Heart left ventricle (tissue), 16 donors: ENCODE results near the gene AGER. TPM values are rescaled to one million over a fixed set of nuclear protein-coding genes. Genes with fewer than 3 reads are reported as not detected.

Experiments
- ATAC-seq, 4 donors: fragments of 200-7000 bp; cut with Tn5 transposase; one replicate each; pipeline ENCODE4 v1.9.1; 2020 to 2022; ENCODE audit warnings: moderate library complexity in 4 of 4, mild to moderate bottlenecking in 3 of 4, moderate number of reproducible peaks in 1 of 4
- DNase-seq, 5 donors: peaks; one replicate each; pipeline ENCODE4 v3.0.0-alpha.2; 2020
- H3K27ac ChIP-seq, 12 donors: fragments of 200-600 bp; sonication (generic) in 4 of 12; one replicate each; pipeline versions ENCODE4 v1.5.0 to v1.8.0; 2016 to 2022; ENCODE audit warnings: mild to moderate bottlenecking in 2 of 12
- H3K27me3 ChIP-seq, 9 donors: fragments of 200-600 bp; sonication (generic) in 2 of 9; one replicate each; pipeline versions ENCODE4 v1.5.1 to v1.8.0; 2016 to 2022; ENCODE audit warnings: mild to moderate bottlenecking in 3 of 9
- H3K36me3 ChIP-seq, 9 donors: fragments of 200-600 bp; sonication (generic) in 2 of 9; one replicate each; pipeline versions ENCODE4 v1.5.0 to v1.8.0; 2018 to 2022; ENCODE audit warnings: mild to moderate bottlenecking in 2 of 9
- H3K4me1 ChIP-seq, 12 donors: fragments of 200-600 bp; sonication (generic) in 4 of 12; one replicate each; pipeline versions ENCODE4 v1.5.0 to v1.8.0; 2016 to 2022; ENCODE audit warnings: mild to moderate bottlenecking in 3 of 12
- H3K4me3 ChIP-seq, 12 donors: fragments of 200-600 bp; sonication (generic) in 4 of 12; one replicate each; pipeline versions ENCODE4 v1.5.0 to v1.8.0; 2017 to 2022; ENCODE audit warnings: mild to moderate bottlenecking in 9 of 12, moderate library complexity in 4 of 12
- H3K9me3 ChIP-seq, 12 donors: fragments of 200-600 bp; sonication (generic) in 4 of 12; one replicate each; pipeline versions ENCODE4 v1.5.0 to v1.8.0; 2016 to 2022; ENCODE audit warnings: mild to moderate bottlenecking in 1 of 12
- POLR2A ChIP-seq, 2 donors: fragments of 450-650 bp; IDR thresholded peaks; one replicate each; pipeline ENCODE4 v1.6.1; 2017; ENCODE audit warnings: antibody characterized with exemption in 2 of 2, mild to moderate bottlenecking in 2 of 2, moderate library complexity in 2 of 2
- WGBS, 4 donors: extraction: QIAGEN DNeasy Blood & Tissue Kit in 2 of 4; methylation state at CpG; one replicate each; pipeline versions ENCODE4 v1.1.5 to v1.1.7; 2013 to 2018; 5-methylcytosine and 5-hydroxymethylcytosine counted together
- intact Hi-C, 10 donors: fragments of 100-400 bp; cut with DNase I; formaldehyde crosslinking; loops; one replicate each; pipeline versions ENCODE4 v1.11.1 to v1.14.2; 2022
- polyA plus RNA-seq, 2 donors: library from polyadenylated mRNA; stranded (reverse); fragments of 200-250 nt; gene quantifications; one replicate each; pipeline ENCODE4 v1.2.3, GENCODE V29; 2013
- total RNA-seq, 9 donors: library from RNA; depleted of rRNA in 2 of 9; stranded (reverse); fragments of >200 nt in 2 of 9; fragmentation: NEBNext Ultra II Directional in 3 of 9; extraction: Animal tissue kit (Norgen Biotek cat#: 25700) in 3 of 9; gene quantifications; one replicate each; pipeline versions ENCODE4 v1.1.0 to v1.2.4, GENCODE V29; 2016 to 2023
- TF ChIP-seq, protein P1 (sequence below), 12 donors: fragments of 200-600 bp; sonication (generic) in 4 of 12; IDR thresholded peaks; one replicate each; pipeline versions ENCODE4 v1.5.0 to v1.8.0; 2018 to 2022; ENCODE audit warnings: antibody characterized with exemption in 12 of 12, mild to moderate bottlenecking in 5 of 12
- donor health status: ischemic (EF 13 %, LVEDD 7.1; RV severe dilation, severe dysfunction).
- donor health status: healthy with polysubstance abuse.
- donor health status: DM: no; HTN: yes; CAD: no.
- donor health status: DM: no; HTN: no; CAD: no.
- donor health status: ischemic (EF 25% LVEDD 6.9; RV normal size, moderate dysfunction).
- donor health status: ischemic (EF 25% LVEDD 5.7; RV mildly dilated, moderate dysfunction).
- donor health status: healthy.
- donor health status: DM: yes; HTN: yes; CAD: no.
- donor health status: ischemic (EF 35%, LVEDD 5.7; RV mildly dilated, moderate dysfunction).
- donor health status: nonischemic (EF 11% LVEDD 7.7; RV severe dilation, severe dysfunction).
- donor health status: DM: yes; HTN: yes; CAD: no.
- donor health status: PGD.
- donor health status: ischemic (EF 29% LVEDD 5.4; RV normal size, mild dysfunction).
- donor health status: nonischemic (EF 23%, LVEDD 6.1; RV moderate dilation, normal function).

The AGER gene
- total and polyA plus RNA-seq, 11 donors: 0.69 to 5.7 (median 1.7) TPM; not detected in 1

DNA sequence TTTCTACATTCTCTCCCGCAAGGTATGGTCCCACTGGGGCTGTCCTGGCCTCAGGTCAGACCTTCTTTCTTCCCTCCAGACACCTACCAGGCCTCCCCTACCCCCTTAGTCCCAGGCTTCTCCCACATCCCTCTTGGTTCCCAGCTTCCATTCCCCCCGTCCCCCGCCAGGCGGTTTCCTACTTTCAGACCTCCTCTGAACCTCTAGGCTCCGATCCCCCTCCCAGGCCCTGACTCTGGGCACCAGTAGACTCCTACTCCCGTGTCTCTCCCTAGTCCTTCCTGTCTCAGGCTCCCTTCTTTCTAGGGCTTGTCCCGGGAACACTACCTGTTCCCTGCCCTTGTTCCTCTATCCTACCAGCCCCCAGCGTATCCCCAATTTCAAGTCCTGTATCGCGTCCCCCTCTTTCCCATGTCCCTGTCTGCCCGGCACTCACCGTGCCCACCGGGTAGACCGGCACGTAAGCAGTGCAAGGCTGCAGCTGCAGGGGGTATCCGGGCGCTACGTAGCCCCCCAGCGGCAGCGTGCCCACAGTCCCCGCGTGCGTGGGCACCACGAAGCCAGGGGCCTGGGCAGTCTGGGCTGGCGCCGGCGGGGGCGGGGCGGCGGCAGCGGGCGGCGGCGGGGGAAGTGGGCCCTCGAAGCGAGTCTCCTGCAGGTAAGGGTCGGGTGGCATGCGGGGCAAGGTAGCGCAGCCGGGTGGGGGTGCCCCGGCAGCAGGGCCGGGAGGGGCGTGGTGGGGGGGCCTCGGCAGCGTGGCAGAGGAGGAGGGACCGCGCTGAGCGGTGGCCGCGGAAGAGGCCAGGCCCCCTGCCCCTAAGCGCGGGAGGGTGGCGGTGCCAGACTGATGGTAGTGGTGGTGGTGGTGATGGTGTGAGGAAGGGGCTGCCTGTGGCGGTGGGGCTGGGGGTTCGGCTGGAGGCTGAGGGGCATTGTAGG, 33.9 kb downstream of the AGER start:
- no peaks in the 10 kb centered on the region for H3K9me3 ChIP-seq
- no peak for TF ChIP-seq POLR2A (IDR thresholded peaks at IDR 0.05)
- TF ChIP-seq, protein P1, sequence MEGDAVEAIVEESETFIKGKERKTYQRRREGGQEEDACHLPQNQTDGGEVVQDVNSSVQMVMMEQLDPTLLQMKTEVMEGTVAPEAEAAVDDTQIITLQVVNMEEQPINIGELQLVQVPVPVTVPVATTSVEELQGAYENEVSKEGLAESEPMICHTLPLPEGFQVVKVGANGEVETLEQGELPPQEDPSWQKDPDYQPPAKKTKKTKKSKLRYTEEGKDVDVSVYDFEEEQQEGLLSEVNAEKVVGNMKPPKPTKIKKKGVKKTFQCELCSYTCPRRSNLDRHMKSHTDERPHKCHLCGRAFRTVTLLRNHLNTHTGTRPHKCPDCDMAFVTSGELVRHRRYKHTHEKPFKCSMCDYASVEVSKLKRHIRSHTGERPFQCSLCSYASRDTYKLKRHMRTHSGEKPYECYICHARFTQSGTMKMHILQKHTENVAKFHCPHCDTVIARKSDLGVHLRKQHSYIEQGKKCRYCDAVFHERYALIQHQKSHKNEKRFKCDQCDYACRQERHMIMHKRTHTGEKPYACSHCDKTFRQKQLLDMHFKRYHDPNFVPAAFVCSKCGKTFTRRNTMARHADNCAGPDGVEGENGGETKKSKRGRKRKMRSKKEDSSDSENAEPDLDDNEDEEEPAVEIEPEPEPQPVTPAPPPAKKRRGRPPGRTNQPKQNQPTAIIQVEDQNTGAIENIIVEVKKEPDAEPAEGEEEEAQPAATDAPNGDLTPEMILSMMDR (IDR thresholded peaks at IDR 0.05): no peak
- intact Hi-C loops: loop anchor here in 6 of 10 donors (5.0 to 10.0 kb wide), 4 partner anchors 33 to 105 kb away; no protein-coding TSS in a partner anchor
- peaks cover 6 to 37% (median 21%) of the 10 kb centered on the region in 12 donors for H3K4me1 ChIP-seq
- DNase-seq (no peak), ATAC-seq (no peak)
- H3K36me3 ChIP-seq: peaks cover 0 to 5% (median 0%) of the 10 kb centered on the region in 9 donors
- 36 to 59% (median 51%) methylated on average over 53 to 55 of the region's 55 CpGs for WGBS, 4 donors
- H3K4me3 ChIP-seq: peak overlapping the region in 3 of 12 donors; percentile 69 to 91 (median 69)
- H3K27ac ChIP-seq: peak overlapping the region in 1 of 12 donors; percentile 41
- peaks cover 0 to 48% (median 6%) of the 10 kb centered on the region in 9 donors for H3K27me3 ChIP-seq

DNA sequence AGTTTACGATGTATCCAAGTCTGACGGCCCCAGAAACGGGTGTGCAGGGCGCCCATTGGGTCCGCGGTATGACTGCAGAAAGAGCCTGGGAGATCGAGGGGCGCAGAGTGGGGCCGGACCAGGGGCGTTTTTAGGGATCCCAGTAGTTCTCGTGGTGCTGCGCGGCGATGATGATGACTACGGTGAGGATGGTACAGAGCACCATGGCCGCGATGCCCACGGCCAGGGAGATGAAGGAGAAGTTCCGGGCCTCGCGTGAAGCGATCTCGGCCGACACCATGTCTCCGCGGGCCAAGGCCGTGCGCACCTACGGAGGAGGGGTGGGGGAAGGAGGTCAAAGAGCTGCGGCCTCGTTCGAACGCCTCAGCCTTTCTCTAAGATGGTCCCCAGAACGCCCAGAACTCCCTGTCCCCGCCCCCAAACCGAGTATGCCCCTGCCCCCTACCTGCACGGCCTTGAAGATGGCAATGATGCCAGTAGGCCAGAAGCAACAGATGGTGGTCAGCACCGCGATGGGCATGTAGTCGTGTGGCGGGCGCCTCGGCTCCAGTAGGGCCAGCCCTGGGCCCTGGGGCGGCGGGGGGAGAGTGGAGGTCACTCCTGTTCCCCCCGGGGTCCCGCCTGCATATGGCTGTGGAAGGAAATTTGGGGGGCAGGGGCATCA, 34.8 kb downstream of the AGER start:
- ATAC-seq (no peak), DNase-seq (peak in 1 of 5 donors; percentile 37)
- Histone ChIP-seq H3K4me1 (peaks cover 0 to 31% (median 14%) of the 10 kb centered on the region in 12 donors), H3K27me3 (peaks cover 0 to 48% (median 6%) of the 10 kb centered on the region in 9 donors), H3K36me3 (peaks cover 0 to 5% (median 0%) of the 10 kb centered on the region in 9 donors), H3K9me3 (no peaks in the 10 kb centered on the region), H3K27ac (no peak overlapping the region), H3K4me3 (peak overlapping the region in 9 of 12 donors; percentile 24 to 42 (median 34))
- intact Hi-C loops: no loop called here
- TF ChIP-seq, protein P1 (IDR thresholded peaks at IDR 0.05): no peak
- no peak for TF ChIP-seq POLR2A (IDR thresholded peaks at IDR 0.05)
- 34 to 60% (median 47%) methylated on average over 44 to 47 of the region's 47 CpGs for WGBS, 4 donors

DNA sequence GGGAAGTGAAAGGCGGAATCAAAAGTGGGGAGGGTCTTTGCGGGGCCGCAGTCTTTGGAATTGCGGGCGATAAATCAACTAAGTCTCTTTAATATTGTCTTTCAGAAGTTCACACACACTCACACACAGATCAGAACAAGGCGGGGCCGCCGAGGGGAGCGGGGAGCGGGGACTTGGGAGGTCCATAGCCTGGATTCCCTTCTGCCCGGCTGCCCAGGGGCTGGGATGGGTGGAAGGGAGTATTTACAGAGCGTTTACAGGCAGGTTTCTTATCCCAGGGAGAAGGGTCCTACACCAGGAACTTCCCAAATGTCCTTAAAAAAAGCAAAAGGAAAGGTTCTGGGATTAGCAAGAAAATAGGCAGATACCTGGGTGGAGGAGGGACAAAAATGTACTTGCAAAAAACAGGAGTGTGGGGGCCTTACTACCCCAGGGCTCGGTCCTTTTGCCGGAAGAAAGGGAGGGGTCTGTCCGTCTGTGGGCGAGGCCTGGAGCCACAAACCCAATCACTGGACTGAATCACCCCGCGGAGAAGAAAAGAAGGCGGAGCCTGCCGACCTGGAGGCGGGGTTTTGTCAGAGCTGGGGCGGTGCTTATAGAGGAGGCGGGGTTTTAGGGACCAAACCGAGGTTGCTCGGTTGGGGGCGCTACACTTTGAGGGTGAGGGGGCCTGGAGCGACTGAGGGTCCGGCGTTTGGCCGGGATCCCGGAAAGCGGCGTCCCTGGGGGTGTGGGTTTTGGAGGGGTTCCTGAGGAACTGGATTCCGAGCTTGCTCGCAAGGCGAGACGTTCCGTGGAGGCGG, 35.6 kb downstream of the AGER start:
- DNase-seq: peak in 4 of 5 donors; percentile 58 to 78 (median 62)
- Histone ChIP-seq H3K36me3 (peaks cover 0 to 5% (median 0%) of the 10 kb centered on the region in 9 donors), H3K4me1 (peaks cover 0 to 28% (median 13%) of the 10 kb centered on the region in 12 donors), H3K27ac (no peak overlapping the region), H3K27me3 (peaks cover 0 to 48% (median 6%) of the 10 kb centered on the region in 9 donors), H3K9me3 (no peaks in the 10 kb centered on the region), H3K4me3 (peak overlapping the region in 9 of 12 donors; percentile 24 to 42 (median 34))
- TF ChIP-seq, protein P1 (IDR thresholded peaks at IDR 0.05): peak in 5 of 12 donors; percentile 8 to 16 (median 12)
- no peak for TF ChIP-seq POLR2A (IDR thresholded peaks at IDR 0.05)
- intact Hi-C loops: no loop called here
- ATAC-seq: peak in 3 of 4 donors; percentile 41 to 64 (median 55)
- 16 to 37% (median 31%) methylated on average over 39 of the region's 39 CpGs for WGBS, 4 donors
